Astrocyte (in vitro differentiated cells and primary cell): ENCODE data around the gene ESPNL. TPM values are rescaled to one million over a fixed set of nuclear protein-coding genes. Genes with fewer than 3 reads are reported as not detected.

Experiments
- DNase-seq: peaks from one replicate; pipeline ENCODE4 v3.0.0-alpha.2; 2010; ENCODE audit warnings: low read depth
- FAIRE-seq: peaks from 2 replicates; lab custom pipeline; 2011; peaks lifted over from hg19 to GRCh38; lab: Jason Lieb, UNC
- H2AFZ ChIP-seq: 2 replicates; pipeline ENCODE4 v1.6.0; 2012; ENCODE audit warnings: low read depth, low read length, inconsistent platforms
- H3K27ac ChIP-seq: 2 replicates; pipeline ENCODE4 v1.5.1; 2011; ENCODE audit warnings: low read depth, low read length, inconsistent platforms
- H3K27me3 ChIP-seq: 2 replicates; pipeline ENCODE4 v1.6.0; 2011; ENCODE audit warnings: low read length, inconsistent platforms; ENCODE audit not compliant: insufficient read depth
- H3K36me3 ChIP-seq: 2 replicates; pipeline ENCODE4 v1.5.1; 2011; ENCODE audit warnings: low read length, inconsistent platforms; ENCODE audit not compliant: insufficient read depth
- H3K4me1 ChIP-seq: 2 replicates; pipeline ENCODE4 v1.5.1; 2011; ENCODE audit warnings: low read length, inconsistent platforms; ENCODE audit not compliant: insufficient read depth
- H3K4me2 ChIP-seq: 2 replicates; pipeline ENCODE4 v1.6.0; 2012; ENCODE audit warnings: low read length, inconsistent platforms
- H3K4me3 ChIP-seq: 2 replicates; pipeline ENCODE4 v1.5.1; 2011; ENCODE audit warnings: low read depth, mild to moderate bottlenecking, low read length, inconsistent platforms; ENCODE audit not compliant: insufficient read depth
- H3K79me2 ChIP-seq: 2 replicates; pipeline ENCODE4 v1.6.0; 2012; ENCODE audit warnings: mild to moderate bottlenecking, low read length, inconsistent platforms; ENCODE audit not compliant: insufficient read depth
- H3K9ac ChIP-seq: 2 replicates; pipeline ENCODE4 v1.6.0; 2012; ENCODE audit warnings: mild to moderate bottlenecking, low read length, inconsistent platforms
- H3K9me3 ChIP-seq: 2 replicates; pipeline ENCODE4 v1.5.1; 2012; ENCODE audit warnings: low read depth, mild to moderate bottlenecking, low read length, inconsistent platforms; ENCODE audit not compliant: insufficient read depth
- H4K20me1 ChIP-seq: 2 replicates; pipeline ENCODE4 v1.6.0; 2012; ENCODE audit warnings: low read length, inconsistent platforms; ENCODE audit not compliant: insufficient read depth
- H3K27ac Mint-ChIP-seq: one replicate; pipeline ENCODE4 v1.8.0; 2021; ENCODE audit warnings: mild to moderate bottlenecking, mixed read lengths; ENCODE audit not compliant: unreplicated experiment
- H3K27me3 Mint-ChIP-seq: one replicate; pipeline ENCODE4 v1.8.0; 2021; ENCODE audit warnings: low read depth, mixed read lengths; ENCODE audit not compliant: unreplicated experiment
- H3K36me3 Mint-ChIP-seq: one replicate; pipeline ENCODE4 v1.8.0; 2021; ENCODE audit warnings: low read depth, mixed read lengths; ENCODE audit not compliant: unreplicated experiment
- H3K4me1 Mint-ChIP-seq: one replicate; pipeline ENCODE4 v1.8.0; 2021; ENCODE audit warnings: low read depth, mixed read lengths; ENCODE audit not compliant: unreplicated experiment
- H3K4me3 Mint-ChIP-seq: one replicate; pipeline ENCODE4 v1.8.0; 2021; ENCODE audit warnings: mild to moderate bottlenecking, moderate library complexity, mixed read lengths; ENCODE audit not compliant: unreplicated experiment
- H3K9me3 Mint-ChIP-seq: one replicate; pipeline ENCODE4 v1.8.0; 2021; ENCODE audit warnings: mild to moderate bottlenecking, mixed read lengths; ENCODE audit not compliant: unreplicated experiment
- CTCF ChIP-seq: IDR thresholded peaks from 2 replicates; pipeline ENCODE4 v1.5.1; 2011; ENCODE audit warnings: low read depth, mild to moderate bottlenecking, inconsistent platforms, low read length, moderate library complexity; ENCODE audit not compliant: insufficient read depth
- EZH2 ChIP-seq: IDR thresholded peaks from 2 replicates; pipeline ENCODE4 v1.6.1; 2012; ENCODE audit warnings: mild to moderate bottlenecking, low read length, inconsistent platforms; ENCODE audit not compliant: insufficient read depth
- total RNA-seq: library from RNA; stranded (reverse); gene quantifications from 2 replicates; pipeline ENCODE4 v1.2.1, GENCODE V29; 2021

ESPNL gene
- total RNA-seq, 1 donor from 2014 or later = not detected

GRCh38 chr2:238171575-238172187, 71.5 kb downstream of the ESPNL start:
- H3K79me2 ChIP-seq = peaks cover 5% of the 10 kb centered on the region
- TF ChIP-seq EZH2 (no peak), CTCF (no peak)
- no peak for FAIRE-seq
- no peak overlapping the region for H3K9ac ChIP-seq
- H3K36me3 ChIP-seq = peaks cover 28% of the 10 kb centered on the region
- no peak overlapping the region for H3K4me3 Mint-ChIP-seq
- peaks cover 38% of the 10 kb centered on the region for H3K4me1 ChIP-seq
- H3K36me3 Mint-ChIP-seq = peaks cover 19% of the 10 kb centered on the region
- no peak overlapping the region for H3K4me3 ChIP-seq
- DNase-seq = no peak
- no peaks in the 10 kb centered on the region for H3K9me3 Mint-ChIP-seq
- peak overlapping the region; percentile 72 for H3K27ac Mint-ChIP-seq
- no peaks in the 10 kb centered on the region for H3K27me3 Mint-ChIP-seq
- no peaks in the 10 kb centered on the region for H3K9me3 ChIP-seq
- H3K27me3 ChIP-seq = no peaks in the 10 kb centered on the region
- no peak overlapping the region for H2AFZ ChIP-seq
- H3K27ac ChIP-seq = no peak overlapping the region
- no peak overlapping the region for H3K4me2 ChIP-seq
- H4K20me1 ChIP-seq = no peaks in the 10 kb centered on the region
- H3K4me1 Mint-ChIP-seq = peaks cover 26% of the 10 kb centered on the region

GRCh38 chr2:238172439-238172838, 72.3 kb downstream of the ESPNL start:
- H3K27ac ChIP-seq = no peak overlapping the region
- TF ChIP-seq CTCF (no peak), EZH2 (no peak)
- no peak for FAIRE-seq

GRCh38 chr2:238173692-238174091, 73.6 kb downstream of the ESPNL start:
- no peak for DNase-seq
- TF ChIP-seq CTCF = no peak
- H3K79me2 ChIP-seq = no peaks in the 10 kb centered on the region
- H3K4me3 ChIP-seq = no peak overlapping the region
- H3K4me1 ChIP-seq = peaks cover 22% of the 10 kb centered on the region
- no peak overlapping the region for H3K4me2 ChIP-seq
- H4K20me1 ChIP-seq = no peaks in the 10 kb centered on the region
- H3K9ac ChIP-seq = no peak overlapping the region
- H3K4me3 Mint-ChIP-seq = no peak overlapping the region
- no peak for FAIRE-seq
- peaks cover 19% of the 10 kb centered on the region for H3K36me3 Mint-ChIP-seq
- H3K27ac Mint-ChIP-seq = no peak overlapping the region
- H3K4me1 Mint-ChIP-seq = peaks cover 16% of the 10 kb centered on the region
- H3K9me3 Mint-ChIP-seq = no peaks in the 10 kb centered on the region
- H3K27me3 Mint-ChIP-seq = no peaks in the 10 kb centered on the region
- H3K9me3 ChIP-seq = no peaks in the 10 kb centered on the region
- no peaks in the 10 kb centered on the region for H3K27me3 ChIP-seq
- H2AFZ ChIP-seq = no peak overlapping the region
- no peak overlapping the region for H3K27ac ChIP-seq
- H3K36me3 ChIP-seq = peaks cover 39% of the 10 kb centered on the region

More at GRCh38 chr2:238172439-238172838, 72.3 kb downstream of the ESPNL start:
- Mint-ChIP-seq H3K27me3 (no peaks in the 10 kb centered on the region), H3K36me3 (peaks cover 21% of the 10 kb centered on the region), H3K4me1 (peaks cover 26% of the 10 kb centered on the region), H3K4me3 (no peak overlapping the region), H3K27ac (peak overlapping the region; percentile 34), H3K9me3 (no peaks in the 10 kb centered on the region)
- Histone ChIP-seq H3K4me2 (no peak overlapping the region), H3K36me3 (peaks cover 28% of the 10 kb centered on the region), H3K79me2 (peaks cover 5% of the 10 kb centered on the region), H3K9me3 (no peaks in the 10 kb centered on the region), H3K4me1 (peaks cover 35% of the 10 kb centered on the region), H3K9ac (no peak overlapping the region), H4K20me1 (no peaks in the 10 kb centered on the region), H3K27me3 (no peaks in the 10 kb centered on the region), H3K4me3 (no peak overlapping the region), H2AFZ (no peak overlapping the region)
- no peak for DNase-seq
